ENCODE data around the gene PODNL1.

GRCh38 chr19:13978351-13979243 is 40.4 kb upstream of the PODNL1 start:
- TF ChIP-seq CTCF (IDR thresholded peaks at IDR 0.05) (no peak), POLR2A (IDR thresholded peaks at IDR 0.05) (no peak)
